AG04449 (cell line): Measurements from ENCODE around the gene DCAF5.

ENCODE experiments used
- CTCF ChIA-PET: fragments of 350-600 bp; formaldehyde crosslinking; extraction: SDS; loops from one replicate; lab custom pipeline; 2021; ENCODE audit warnings: antibody characterized with exemption; lab: Yijun Ruan, JAX
- POLR2A ChIA-PET: fragments of 400-600, 350-600 bp; formaldehyde crosslinking; extraction: SDS; loops from one replicate; lab custom pipeline; 2020; ENCODE audit warnings: antibody characterized with exemption, inconsistent platforms; lab: Yijun Ruan, JAX
- DNase-seq: peaks from one replicate; pipeline ENCODE4 v3.0.0-alpha.2; 2010; ENCODE audit warnings: low read depth, low spot score
- H3K4me3 ChIP-seq: 2 replicates; pipeline ENCODE4 v1.5.1; 2011; ENCODE audit warnings: low read depth, mild to moderate bottlenecking, control low read depth, low read length
- CTCF ChIP-seq: IDR thresholded peaks from one replicate; pipeline ENCODE4 v1.5.1; 2011; ENCODE audit warnings: mild to moderate bottlenecking, moderate library complexity, low read length, control low read depth, inconsistent platforms; ENCODE audit not compliant: insufficient read depth; ENCODE audit errors: missing control alignments

The DCAF5 gene

GRCh38 chr14:69017706-69018105, 135.2 kb downstream of the DCAF5 start:
- DNase-seq, result no peak
- no peak overlapping the region for H3K4me3 ChIP-seq
- TF ChIP-seq CTCF, result no peak
- ChIA-PET POLR2A (no interaction called here), CTCF (no interaction called here)

DNA sequence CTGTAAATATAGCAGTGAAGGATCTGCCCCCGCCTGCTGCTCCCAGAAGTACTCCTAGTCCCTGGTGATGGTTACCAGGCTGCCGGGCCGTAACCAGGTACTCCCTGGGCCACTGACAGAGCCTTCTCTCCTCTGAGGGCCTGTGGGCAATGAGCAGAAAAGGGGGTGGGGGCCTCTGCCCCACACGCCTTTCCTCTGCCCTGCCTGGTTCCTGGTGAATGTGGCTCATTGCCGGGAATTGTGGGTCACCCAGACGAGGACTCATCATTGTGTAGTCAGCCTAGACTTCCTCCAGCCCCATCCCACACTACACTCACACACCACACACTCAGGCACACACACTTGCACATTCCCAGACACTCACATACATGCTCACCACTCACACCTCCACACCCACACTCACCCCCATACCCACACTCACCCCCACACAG, 138.1 kb downstream of the DCAF5 start:
- CTCF ChIA-PET, result interaction anchor here (1.2 to 1.3 kb wide), 2 partner anchors 15 to 22 kb away, joined by 3 to 4 read pairs; no protein-coding TSS in a partner anchor
- POLR2A ChIA-PET, result no interaction called here

GRCh38 chr14:69013943-69014782, 138.8 kb downstream of the DCAF5 start:
- no peak for TF ChIP-seq CTCF
- POLR2A ChIA-PET, result no interaction called here
- no peak overlapping the region for H3K4me3 ChIP-seq
- CTCF ChIA-PET, result interaction anchor here (1.3 kb wide), 1 partner anchor 14 kb away, joined by 4 read pairs; no protein-coding TSS in a partner anchor
- DNase-seq, result peak; percentile 44

More for the DNA sequence above, 138.1 kb downstream of the DCAF5 start:
- no peak overlapping the region for H3K4me3 ChIP-seq
- TF ChIP-seq CTCF, result no peak
- no peak for DNase-seq

GRCh38 chr14:69012256-69012953, 140.5 kb downstream of the DCAF5 start:
- no peak for DNase-seq
- CTCF ChIA-PET, result interaction anchor here (0.6 to 1.2 kb wide), 3 partner anchors 10 to 91 kb away, joined by 3 to 4 read pairs (median 3); no protein-coding TSS in a partner anchor
- H3K4me3 ChIP-seq, result no peak overlapping the region
- TF ChIP-seq CTCF, result no peak
- POLR2A ChIA-PET, result no interaction called here

DNA sequence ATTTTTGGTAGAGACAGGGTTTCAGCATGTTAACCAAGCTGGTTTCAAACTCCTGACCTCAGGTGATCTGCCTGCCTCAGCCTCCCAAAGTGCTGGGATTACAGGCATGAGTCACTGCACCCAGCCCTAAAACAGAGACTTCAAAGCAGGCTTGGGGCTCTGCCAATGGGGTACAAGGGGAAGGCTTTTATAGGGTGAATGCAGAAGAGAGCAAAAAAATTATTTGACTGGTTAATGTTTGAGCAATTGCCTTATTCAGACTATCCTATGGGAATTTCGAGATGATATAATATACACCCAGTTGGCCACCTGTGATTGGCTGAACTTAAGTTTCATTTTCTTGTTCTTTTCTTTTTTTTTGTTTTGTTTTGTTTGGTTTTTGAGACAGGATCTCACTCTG, 142.3 kb downstream of the DCAF5 start:
- ChIA-PET POLR2A (no interaction called here), CTCF (no interaction called here)
- no peak for DNase-seq
- no peak overlapping the region for H3K4me3 ChIP-seq
- no peak for TF ChIP-seq CTCF

DNA sequence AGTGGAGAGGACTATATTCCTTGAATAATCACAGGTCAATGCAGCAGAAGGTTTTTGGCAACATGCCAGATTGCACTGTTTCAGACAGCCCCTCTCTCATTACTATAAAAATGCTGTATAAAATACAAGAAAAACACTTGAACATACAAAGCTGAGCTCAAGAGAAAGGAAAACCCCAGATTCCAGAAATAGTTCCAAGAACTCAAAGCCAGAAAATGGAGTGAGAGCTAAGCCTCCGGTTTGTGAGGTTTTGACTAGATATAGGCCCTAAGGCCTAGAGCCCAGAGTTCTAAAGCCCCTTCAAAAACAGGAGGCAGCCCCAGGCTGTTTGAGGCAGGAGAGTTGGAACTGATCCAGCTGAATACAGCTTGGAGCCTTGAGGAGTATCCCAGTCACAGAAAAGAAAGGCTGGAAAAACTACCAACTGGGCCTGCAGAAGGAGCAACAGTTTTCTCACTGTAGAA, 144.5 kb downstream of the DCAF5 start:
- CTCF ChIA-PET, result no interaction called here
- TF ChIP-seq CTCF, result no peak
- no peak overlapping the region for H3K4me3 ChIP-seq
- POLR2A ChIA-PET, result interaction anchor here (0.7 to 1.4 kb wide), 3 partner anchors 8 to 31 kb away, joined by 3 to 4 read pairs (median 4); partner anchors contain the start of gene ACTN1
- peak; percentile 63 for DNase-seq
